GM12801 (cell line): Measurements from ENCODE around the gene MIDN.

Source experiments
- CTCF ChIP-seq: IDR thresholded peaks from one replicate; pipeline ENCODE4 v1.5.1; 2011; ENCODE audit warnings: control low read depth; ENCODE audit not compliant: insufficient read length; ENCODE audit errors: extremely low read depth

Gene MIDN

GRCh38 chr19:1307320-1307719 is 58.9 kb downstream of the MIDN start:
- no peak for TF ChIP-seq CTCF

GRCh38 chr19:1307755-1308303 is 59.4 kb downstream of the MIDN start:
- TF ChIP-seq CTCF: no peak

GRCh38 chr19:1308718-1309117 is 60.3 kb downstream of the MIDN start:
- no peak for TF ChIP-seq CTCF
